ENCODE measurements around the gene ZFAND3.

Gene ZFAND3

GRCh38 chr6:38153798-38154345 lies 334.3 kb downstream of the ZFAND3 start:
- no peak for TF ChIP-seq CTCF (IDR thresholded peaks at IDR 0.05; ENCODE audit: low read depth, low read length)
- no peak for DNase-seq (ENCODE audit: extremely low read depth, low read depth)

- DNase-seq (ENCODE audit: extremely low read depth, low read depth) = no peak
- no peak for TF ChIP-seq CTCF (IDR thresholded peaks at IDR 0.05; ENCODE audit: low read depth, low read length)
These were observed 335.2 kb downstream of the ZFAND3 start for GRCh38 chr6:38154731-38155130.

GRCh38 chr6:38155144-38155543 lies 335.6 kb downstream of the ZFAND3 start:
- no peak for DNase-seq (ENCODE audit: extremely low read depth, low read depth)
- TF ChIP-seq CTCF (IDR thresholded peaks at IDR 0.05; ENCODE audit: low read depth, low read length) = no peak

GRCh38 chr6:38155621-38156204 lies 336.2 kb downstream of the ZFAND3 start:
- DNase-seq (ENCODE audit: extremely low read depth, low read depth) = no peak
- no peak for TF ChIP-seq CTCF (IDR thresholded peaks at IDR 0.05; ENCODE audit: low read depth, low read length)

GRCh38 chr6:38156818-38157565 lies 337.5 kb downstream of the ZFAND3 start:
- no peak for DNase-seq (ENCODE audit: extremely low read depth, low read depth)
- TF ChIP-seq CTCF (IDR thresholded peaks at IDR 0.05; ENCODE audit: low read depth, low read length) = no peak

- no peak for TF ChIP-seq CTCF (IDR thresholded peaks at IDR 0.05; ENCODE audit: low read depth, low read length)
- DNase-seq (ENCODE audit: extremely low read depth, low read depth) = no peak
These were observed 338.4 kb downstream of the ZFAND3 start for GRCh38 chr6:38157905-38158304.

GRCh38 chr6:38158762-38159350 lies 339.3 kb downstream of the ZFAND3 start:
- DNase-seq (ENCODE audit: extremely low read depth, low read depth) = no peak
- no peak for TF ChIP-seq CTCF (IDR thresholded peaks at IDR 0.05; ENCODE audit: low read depth, low read length)

Data from AG09319 (cell line).